Liver (tissue), 3 donors: ENCODE measurements around the gene PDS5A.

Source experiments
- FOXA2 ChIP-seq: IDR thresholded peaks from 2 replicates; pipeline ENCODE4 v1.6.1; 2016; ENCODE audit warnings: antibody characterized with exemption
- GABPA ChIP-seq, 2 donors: IDR thresholded peaks in 1 of 2; conservative IDR thresholded peaks in 1 of 2; 2 replicates each; pipeline ENCODE4 v1.6.1; 2016; ENCODE audit warnings: antibody characterized with exemption in 2 of 2, mild to moderate bottlenecking in 1 of 2, moderate library complexity in 1 of 2
- RAD21 ChIP-seq, 2 donors: IDR thresholded peaks; 2 replicates each; pipeline ENCODE4 v1.6.1; 2016; ENCODE audit warnings: antibody characterized with exemption in 2 of 2, mild to moderate bottlenecking in 2 of 2
- REST ChIP-seq: IDR thresholded peaks from 2 replicates; pipeline ENCODE4 v1.6.1; 2016; ENCODE audit warnings: antibody characterized with exemption, mild to moderate bottlenecking
- YY1 ChIP-seq: IDR thresholded peaks from 2 replicates; pipeline ENCODE4 v1.6.1; 2016; ENCODE audit warnings: antibody characterized with exemption, mild to moderate bottlenecking
- TF ChIP-seq, protein P1 (sequence below): fragments of 150-350 bp; IDR thresholded peaks from 2 replicates; pipeline ENCODE4 v1.5.1; 2017; ENCODE audit warnings: improper control_type of control experiment, low read depth, low read length; ENCODE audit not compliant: missing input control
- donor health status: healthy.
- donor health status: healthy.

DNA sequence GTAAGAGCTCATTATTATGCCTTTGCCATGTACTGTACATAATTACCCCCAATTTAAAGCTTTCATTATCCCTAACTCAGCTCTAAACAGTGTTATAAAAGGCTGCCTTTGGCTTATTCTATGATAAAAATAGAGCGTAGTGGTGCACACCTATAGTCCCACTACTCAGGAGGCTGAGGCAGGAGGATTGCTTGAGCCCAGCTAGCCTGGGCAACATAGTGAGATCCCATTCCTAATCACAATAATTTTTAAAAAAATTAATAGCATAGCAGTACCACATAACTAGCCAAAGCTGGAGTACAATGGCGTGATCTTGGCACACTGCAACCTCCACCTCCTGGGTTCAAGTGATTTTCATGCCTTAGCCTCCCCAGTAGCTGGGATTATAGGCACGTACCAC lies 112.4 kb downstream of the PDS5A start:
- TF ChIP-seq, protein P1, sequence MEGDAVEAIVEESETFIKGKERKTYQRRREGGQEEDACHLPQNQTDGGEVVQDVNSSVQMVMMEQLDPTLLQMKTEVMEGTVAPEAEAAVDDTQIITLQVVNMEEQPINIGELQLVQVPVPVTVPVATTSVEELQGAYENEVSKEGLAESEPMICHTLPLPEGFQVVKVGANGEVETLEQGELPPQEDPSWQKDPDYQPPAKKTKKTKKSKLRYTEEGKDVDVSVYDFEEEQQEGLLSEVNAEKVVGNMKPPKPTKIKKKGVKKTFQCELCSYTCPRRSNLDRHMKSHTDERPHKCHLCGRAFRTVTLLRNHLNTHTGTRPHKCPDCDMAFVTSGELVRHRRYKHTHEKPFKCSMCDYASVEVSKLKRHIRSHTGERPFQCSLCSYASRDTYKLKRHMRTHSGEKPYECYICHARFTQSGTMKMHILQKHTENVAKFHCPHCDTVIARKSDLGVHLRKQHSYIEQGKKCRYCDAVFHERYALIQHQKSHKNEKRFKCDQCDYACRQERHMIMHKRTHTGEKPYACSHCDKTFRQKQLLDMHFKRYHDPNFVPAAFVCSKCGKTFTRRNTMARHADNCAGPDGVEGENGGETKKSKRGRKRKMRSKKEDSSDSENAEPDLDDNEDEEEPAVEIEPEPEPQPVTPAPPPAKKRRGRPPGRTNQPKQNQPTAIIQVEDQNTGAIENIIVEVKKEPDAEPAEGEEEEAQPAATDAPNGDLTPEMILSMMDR = no peak
- TF ChIP-seq YY1 (no peak), REST (no peak), GABPA (IDR thresholded peaks at IDR 0.05 in 1 of 2, conservative IDR thresholded peaks at IDR 0.05 in 1 of 2) (no peak), RAD21 (IDR thresholded peaks at IDR 0.05) (no peak), FOXA2 (no peak)
